ENCODE results near the gene MPIG6B.

Gene MPIG6B

GRCh38 chr6:31769684-31770371 is 46.7 kb downstream of the MPIG6B start:
- no peak for DNase-seq

DNA sequence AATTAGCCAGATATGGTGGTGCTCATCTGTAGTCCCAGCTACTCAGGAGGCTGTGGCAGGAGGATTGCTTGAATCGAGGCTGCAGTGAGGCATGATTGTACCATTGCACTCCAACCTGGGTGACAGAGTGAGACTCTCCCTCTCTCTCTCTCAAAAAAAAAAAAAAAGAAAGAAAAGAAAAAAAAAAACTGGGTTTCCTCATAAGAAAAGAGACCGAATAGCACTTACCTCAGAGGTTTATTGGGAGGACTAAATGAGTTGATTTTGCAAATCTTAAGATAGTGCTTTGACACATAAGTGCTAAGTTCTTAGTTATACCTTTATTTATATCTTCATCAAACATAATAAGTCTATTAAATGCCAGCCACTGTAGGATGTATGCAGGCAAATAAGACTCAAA is 47.7 kb downstream of the MPIG6B start:
- DNase-seq = no peak

DNA sequence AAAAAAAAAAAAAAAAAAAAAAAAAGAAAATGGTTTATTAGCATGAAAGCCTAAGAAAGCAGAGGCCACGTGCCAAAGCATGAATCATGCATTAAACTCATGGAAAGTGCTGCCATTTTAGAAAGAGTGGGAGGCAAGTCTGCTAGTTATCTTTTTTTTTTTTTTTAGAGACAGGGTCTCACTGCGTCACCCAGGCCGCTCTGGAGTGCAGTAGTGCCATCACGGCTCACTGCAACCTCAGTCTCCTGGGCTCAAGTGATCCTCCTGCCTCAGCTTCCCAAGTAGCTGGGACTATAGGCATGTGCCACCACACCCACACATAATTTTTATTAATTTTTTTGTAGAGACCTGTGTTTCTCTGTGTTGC is 48.8 kb downstream of the MPIG6B start:
- no peak for DNase-seq

DNA sequence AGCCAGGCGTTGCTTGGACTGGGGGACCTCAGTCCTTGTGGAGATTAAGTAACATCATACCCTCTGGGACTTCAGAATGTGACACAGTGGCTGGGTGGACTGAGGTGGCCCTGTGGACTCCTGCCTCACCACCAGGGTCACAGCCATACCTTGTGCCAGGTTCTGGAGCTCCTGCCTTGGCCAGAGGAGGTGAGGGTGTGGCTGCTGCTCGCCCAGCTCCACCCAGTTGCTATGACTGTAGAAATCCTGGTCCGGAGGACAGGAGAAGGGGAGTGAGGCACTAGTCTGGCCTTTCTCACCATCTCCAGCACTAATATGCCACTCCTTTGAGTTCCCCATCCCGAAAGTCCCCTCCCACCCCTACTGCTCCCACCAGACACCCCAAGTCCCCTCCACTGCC is 52.0 kb downstream of the MPIG6B start:
- DNase-seq = no peak

GRCh38 chr6:31775633-31776484 is 52.7 kb downstream of the MPIG6B start:
- no peak for DNase-seq

Measured in NCI-H187 treated with DMSO at 0.1 percent for 48 hours (cell line).